ENCODE data around the gene SNTG2.

The SNTG2 gene

GRCh38 chr2:932320-933115 is 18.1 kb upstream of the SNTG2 start:
- no peak overlapping the region for H3K4me3 Mint-ChIP-seq
- peaks cover 5% of the 10 kb centered on the region in 2 donors for H3K27me3 Mint-ChIP-seq
- no peaks in the 10 kb centered on the region for H3K4me1 Mint-ChIP-seq (ENCODE audit: low read depth in 2 of 2)
- DNase-seq = no peak
- no peaks in the 10 kb centered on the region for H3K9me3 Mint-ChIP-seq
- no peaks in the 10 kb centered on the region for H3K36me3 Mint-ChIP-seq (ENCODE audit: insufficient read depth)
- no peak overlapping the region for H3K27ac Mint-ChIP-seq
- no peak for ATAC-seq (replicated peaks)

DNA sequence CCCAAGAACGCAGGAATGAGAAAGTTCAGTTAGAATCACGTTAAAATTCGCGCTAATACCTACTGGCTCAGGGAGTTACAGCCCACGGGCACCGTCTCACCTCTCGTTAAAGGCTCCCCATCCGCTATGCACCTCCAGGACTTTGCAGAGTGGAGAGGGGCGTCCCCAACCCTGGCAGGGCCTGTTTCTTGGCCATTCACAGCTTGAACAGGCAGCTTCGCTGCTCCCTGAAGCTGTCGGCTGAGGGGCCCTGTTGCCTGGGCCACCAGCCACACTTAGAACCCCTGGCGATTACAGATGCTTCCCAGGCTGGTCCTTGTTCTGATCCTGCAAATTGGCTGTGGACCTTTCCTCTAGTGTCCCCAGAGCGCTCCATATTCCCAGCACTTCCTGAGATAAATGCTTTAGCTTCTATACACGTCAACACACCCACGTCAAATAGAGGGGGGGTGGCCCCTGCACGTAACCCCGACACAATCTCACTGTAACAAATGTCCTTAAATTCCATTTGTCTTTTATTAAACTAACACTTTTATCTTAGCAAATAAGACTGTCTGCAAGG is 16.8 kb upstream of the SNTG2 start:
- no peak for ATAC-seq (replicated peaks)
- Mint-ChIP-seq H3K27me3 (no peaks in the 10 kb centered on the region), H3K4me3 (no peak overlapping the region)

GRCh38 chr2:937530-937929 is 13.1 kb upstream of the SNTG2 start:
- peaks cover 7 to 10% of the 10 kb centered on the region in 2 donors for H3K27me3 Mint-ChIP-seq
- no peak for ATAC-seq (replicated peaks)
- H3K36me3 Mint-ChIP-seq (ENCODE audit: insufficient read depth) = no peaks in the 10 kb centered on the region
- DNase-seq = no peak
- H3K27ac Mint-ChIP-seq = no peak overlapping the region
- H3K4me1 Mint-ChIP-seq (ENCODE audit: low read depth in 2 of 2) = no peaks in the 10 kb centered on the region
- H3K4me3 Mint-ChIP-seq = no peak overlapping the region
- H3K9me3 Mint-ChIP-seq = no peaks in the 10 kb centered on the region

More for the DNA sequence above, 16.8 kb upstream of the SNTG2 start:
- no peaks in the 10 kb centered on the region for H3K4me1 Mint-ChIP-seq (ENCODE audit: low read depth in 2 of 2)
- no peaks in the 10 kb centered on the region for H3K9me3 Mint-ChIP-seq
- no peak overlapping the region for H3K27ac Mint-ChIP-seq
- DNase-seq = no peak
- H3K36me3 Mint-ChIP-seq (ENCODE audit: insufficient read depth) = no peaks in the 10 kb centered on the region

DNA sequence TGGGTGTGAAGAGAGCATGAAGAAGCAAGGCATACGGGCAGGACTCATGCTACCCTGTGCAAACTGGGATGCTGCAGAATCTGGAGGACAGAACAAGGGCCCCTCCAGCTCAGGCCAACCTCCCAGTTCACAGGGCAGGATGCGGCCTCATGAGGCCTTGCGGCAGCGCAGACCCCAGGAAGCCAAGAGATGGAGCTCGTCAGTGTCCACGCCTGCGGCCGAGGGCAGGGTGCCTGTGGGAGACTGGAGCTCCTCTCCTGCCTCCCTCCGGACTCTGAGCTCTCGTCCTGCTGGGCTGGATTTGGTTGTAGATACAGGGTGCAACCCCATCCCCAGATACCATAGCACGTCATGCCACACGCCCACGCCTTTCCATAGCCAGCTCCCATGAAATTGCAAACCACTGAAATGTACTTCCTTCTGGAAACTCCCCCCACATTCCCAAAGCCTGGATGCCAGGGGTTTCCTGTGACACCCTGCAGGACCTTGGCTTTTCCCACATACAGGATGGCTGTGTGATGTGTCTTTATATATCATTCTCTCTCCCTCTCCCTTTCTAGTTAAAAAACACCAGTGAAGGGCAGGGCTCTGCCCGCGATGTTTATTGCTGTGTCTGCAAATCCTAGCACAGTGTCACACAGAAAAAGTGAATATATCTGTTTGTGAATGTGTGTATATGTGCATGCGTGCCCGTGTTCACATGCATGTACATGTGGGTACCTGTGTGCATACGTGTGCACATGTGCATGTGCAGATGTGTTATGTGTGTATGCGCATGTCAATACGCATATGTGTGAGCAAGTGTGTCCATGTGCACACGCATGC is 12.3 kb upstream of the SNTG2 start:
- no peaks in the 10 kb centered on the region for H3K4me1 Mint-ChIP-seq (ENCODE audit: low read depth in 2 of 2)
- DNase-seq (no peak), ATAC-seq (replicated peaks) (no peak)
- no peaks in the 10 kb centered on the region for H3K9me3 Mint-ChIP-seq
- no peak overlapping the region for H3K27ac Mint-ChIP-seq
- no peak overlapping the region for H3K4me3 Mint-ChIP-seq
- peaks cover 7 to 10% of the 10 kb centered on the region in 2 donors for H3K27me3 Mint-ChIP-seq
- H3K36me3 Mint-ChIP-seq (ENCODE audit: insufficient read depth) = no peaks in the 10 kb centered on the region

DNA sequence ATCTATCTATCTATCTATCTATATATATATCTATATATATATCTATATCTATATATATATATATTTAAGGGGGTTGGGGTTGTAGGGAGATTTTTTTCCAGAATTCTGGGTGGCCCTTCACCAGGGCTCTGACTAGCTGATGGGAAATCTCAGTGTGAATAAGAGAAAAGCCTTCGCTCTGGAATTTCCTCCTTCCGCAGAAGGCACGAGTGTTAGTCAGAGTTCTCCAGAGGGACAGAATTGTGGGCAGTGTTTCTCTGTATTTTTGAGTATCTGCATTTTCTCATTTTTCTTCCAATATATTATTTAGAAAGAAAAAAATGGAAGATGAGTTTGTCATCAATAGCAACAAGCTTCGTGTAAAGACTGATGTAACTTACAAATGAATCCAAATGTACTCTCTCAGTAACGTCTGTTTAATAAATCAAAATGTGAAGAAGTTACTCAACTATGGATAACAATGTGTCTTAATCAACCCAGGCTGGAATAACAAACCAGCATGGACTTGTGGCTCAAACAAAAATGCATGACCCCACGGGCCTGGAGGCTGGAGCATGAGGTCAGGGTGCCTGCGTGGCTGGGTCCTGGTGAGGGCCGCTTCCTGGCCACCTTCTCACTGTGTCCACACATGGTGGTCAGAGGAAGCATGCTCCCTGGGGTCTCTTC is 10.6 kb upstream of the SNTG2 start:
- peaks cover 7 to 16% of the 10 kb centered on the region in 2 donors for H3K27me3 Mint-ChIP-seq
- ATAC-seq (replicated peaks) (no peak), DNase-seq (no peak)
- peaks cover 0 to 2% of the 10 kb centered on the region in 2 donors for H3K9me3 Mint-ChIP-seq
- no peaks in the 10 kb centered on the region for H3K36me3 Mint-ChIP-seq (ENCODE audit: insufficient read depth)
- H3K27ac Mint-ChIP-seq = no peak overlapping the region
- no peak overlapping the region for H3K4me3 Mint-ChIP-seq
- H3K4me1 Mint-ChIP-seq (ENCODE audit: low read depth in 2 of 2) = no peaks in the 10 kb centered on the region

GRCh38 chr2:941871-942270 is 8.8 kb upstream of the SNTG2 start:
- Mint-ChIP-seq H3K27ac (no peak overlapping the region), H3K4me3 (no peak overlapping the region), H3K9me3 (peaks cover 0 to 2% of the 10 kb centered on the region in 2 donors), H3K36me3 (ENCODE audit: insufficient read depth) (no peaks in the 10 kb centered on the region), H3K4me1 (ENCODE audit: low read depth in 2 of 2) (peaks cover 6 to 11% of the 10 kb centered on the region in 2 donors), H3K27me3 (peaks cover 7 to 28% of the 10 kb centered on the region in 2 donors)
- ATAC-seq (replicated peaks) (no peak), DNase-seq (no peak)

- ATAC-seq (replicated peaks) = no peak
- H3K27me3 Mint-ChIP-seq = peaks cover 7 to 28% of the 10 kb centered on the region in 2 donors
Measured at GRCh38 chr2:942775-943460, 7.7 kb upstream of the SNTG2 start.

GRCh38 chr2:943461-943797 is 7.2 kb upstream of the SNTG2 start:
- H3K36me3 Mint-ChIP-seq (ENCODE audit: insufficient read depth) = no peaks in the 10 kb centered on the region
- DNase-seq = no peak
- H3K27me3 Mint-ChIP-seq = peaks cover 7 to 28% of the 10 kb centered on the region in 2 donors

More at GRCh38 chr2:942775-943460, 7.7 kb upstream of the SNTG2 start:
- no peak for DNase-seq
- Mint-ChIP-seq H3K4me3 (no peak overlapping the region), H3K4me1 (ENCODE audit: low read depth in 2 of 2) (peaks cover 6 to 11% of the 10 kb centered on the region in 2 donors), H3K36me3 (ENCODE audit: insufficient read depth) (no peaks in the 10 kb centered on the region), H3K9me3 (peaks cover 0 to 2% of the 10 kb centered on the region in 2 donors), H3K27ac (no peak overlapping the region)

GRCh38 chr2:943821-944220 is 6.8 kb upstream of the SNTG2 start:
- Mint-ChIP-seq H3K9me3 (peaks cover 0 to 2% of the 10 kb centered on the region in 2 donors), H3K4me1 (ENCODE audit: low read depth in 2 of 2) (peaks cover 6 to 11% of the 10 kb centered on the region in 2 donors), H3K36me3 (ENCODE audit: insufficient read depth) (no peaks in the 10 kb centered on the region), H3K4me3 (no peak overlapping the region), H3K27ac (no peak overlapping the region), H3K27me3 (peaks cover 7 to 28% of the 10 kb centered on the region in 2 donors)
- DNase-seq (no peak), ATAC-seq (replicated peaks) (no peak)

More at GRCh38 chr2:943461-943797, 7.2 kb upstream of the SNTG2 start:
- H3K4me1 Mint-ChIP-seq (ENCODE audit: low read depth in 2 of 2) = peaks cover 6 to 11% of the 10 kb centered on the region in 2 donors
- H3K4me3 Mint-ChIP-seq = no peak overlapping the region
- ATAC-seq (replicated peaks) = no peak
- no peak overlapping the region for H3K27ac Mint-ChIP-seq
- peaks cover 0 to 2% of the 10 kb centered on the region in 2 donors for H3K9me3 Mint-ChIP-seq

DNA sequence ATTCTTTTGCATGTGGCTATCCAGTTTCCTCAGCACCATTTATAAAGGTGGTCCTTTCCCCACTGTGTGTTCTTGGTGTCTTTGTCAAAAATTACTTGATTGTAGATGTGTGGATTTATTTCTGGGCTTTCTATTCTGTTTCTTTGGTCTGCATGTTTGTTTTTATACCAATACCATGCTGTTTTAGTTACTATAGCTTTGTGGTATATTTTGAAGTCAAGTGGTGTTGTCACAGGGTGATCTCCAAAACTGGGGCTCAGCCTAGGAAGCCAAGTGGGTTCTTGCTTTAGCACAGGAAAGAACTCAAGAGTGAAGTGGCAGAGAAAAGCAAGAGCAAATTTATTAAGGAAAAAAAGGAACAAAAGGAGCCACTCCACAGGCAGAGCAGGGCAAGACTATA is 6.0 kb upstream of the SNTG2 start:
- Mint-ChIP-seq H3K36me3 (ENCODE audit: insufficient read depth) (no peaks in the 10 kb centered on the region), H3K4me3 (no peak overlapping the region), H3K27ac (no peak overlapping the region), H3K9me3 (peaks cover 0 to 2% of the 10 kb centered on the region in 2 donors), H3K4me1 (ENCODE audit: low read depth in 2 of 2) (peaks cover 6 to 11% of the 10 kb centered on the region in 2 donors), H3K27me3 (peaks cover 9 to 37% of the 10 kb centered on the region in 2 donors)
- ATAC-seq (replicated peaks) (no peak), DNase-seq (no peak)

- DNase-seq = no peak
- H3K4me1 Mint-ChIP-seq (ENCODE audit: low read depth in 2 of 2) = peaks cover 6 to 11% of the 10 kb centered on the region in 2 donors
- no peak overlapping the region for H3K4me3 Mint-ChIP-seq
- no peaks in the 10 kb centered on the region for H3K36me3 Mint-ChIP-seq (ENCODE audit: insufficient read depth)
- peaks cover 8 to 39% of the 10 kb centered on the region in 2 donors for H3K27me3 Mint-ChIP-seq
- H3K9me3 Mint-ChIP-seq = peaks cover 0 to 2% of the 10 kb centered on the region in 2 donors
- ATAC-seq (replicated peaks) = no peak
- H3K27ac Mint-ChIP-seq = no peak overlapping the region
Measured at GRCh38 chr2:945104-945503, 5.5 kb upstream of the SNTG2 start.

GRCh38 chr2:946073-946948 is 4.3 kb upstream of the SNTG2 start:
- H3K9me3 Mint-ChIP-seq = peaks cover 0 to 2% of the 10 kb centered on the region in 2 donors
- no peak overlapping the region for H3K27ac Mint-ChIP-seq
- H3K36me3 Mint-ChIP-seq (ENCODE audit: insufficient read depth) = no peaks in the 10 kb centered on the region
- H3K27me3 Mint-ChIP-seq = peaks cover 8 to 33% of the 10 kb centered on the region in 2 donors
- H3K4me1 Mint-ChIP-seq (ENCODE audit: low read depth in 2 of 2) = peaks cover 6 to 11% of the 10 kb centered on the region in 2 donors
- DNase-seq (no peak), ATAC-seq (replicated peaks) (no peak)
- H3K4me3 Mint-ChIP-seq = peak overlapping the region; percentile 30 to 61
